Measurements from ENCODE around the gene ZNF598. TPM values are rescaled to one million over a fixed set of nuclear protein-coding genes. Genes with fewer than 3 reads are reported as not detected.

The ZNF598 gene
- total and polyA plus RNA-seq, 2 of the 13 experiments (the other 11 are each of a cell fraction or from before 2014, with no cell fraction given) = 13.5 to 14.2 TPM

DNA sequence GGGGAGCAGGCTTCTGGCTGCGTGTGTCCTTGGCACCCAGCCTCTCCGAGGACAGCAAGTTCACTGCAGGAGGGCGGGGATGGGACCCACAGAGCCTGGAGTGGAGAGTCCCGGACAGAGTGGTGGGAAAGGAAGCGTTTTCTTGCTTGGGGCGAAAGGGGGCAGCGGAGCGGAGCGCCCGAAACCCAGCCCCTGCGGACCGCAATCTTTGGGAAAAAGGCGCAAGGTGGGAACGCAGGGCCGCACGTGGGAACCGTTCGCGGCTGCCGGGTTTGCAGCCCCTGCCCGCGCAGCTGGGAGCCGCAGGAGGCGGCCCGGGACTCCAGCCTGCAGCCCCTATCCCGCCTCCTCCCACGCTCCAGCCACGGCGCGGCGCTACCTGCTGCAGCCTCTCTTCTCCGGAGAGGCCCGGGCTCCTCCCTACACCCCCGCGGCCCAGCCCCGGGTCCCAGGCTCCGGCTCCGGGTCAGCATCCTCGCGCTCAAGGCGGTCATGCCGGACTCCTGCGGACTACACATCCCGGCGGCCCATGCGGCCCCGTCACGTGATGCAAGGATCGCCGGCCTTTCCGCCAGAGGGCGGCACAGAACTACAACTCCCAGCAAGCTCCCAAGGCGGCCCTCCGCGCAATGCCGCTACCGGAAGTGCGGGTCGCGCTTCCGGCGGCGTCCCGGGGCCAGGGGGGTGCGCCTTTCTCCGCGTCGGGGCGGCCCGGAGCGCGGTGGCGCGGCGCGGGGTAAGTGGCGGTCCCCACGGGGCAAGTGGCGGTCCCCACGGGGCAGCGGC, 37.9 kb upstream of the ZNF598 start, which contains the start of the genes NTHL1 and TSC2 (continued):
- TF ChIP-seq IKZF4 (CRISPR knock-in tag; IDR thresholded peaks at IDR 0.05; ENCODE audit: borderline replicate concordance, low read depth, not compliant biosample characterization) (peak; percentile 50), YY1 (IDR thresholded peaks at IDR 0.05; ENCODE audit: insufficient read depth, insufficient replicate concordance, low read depth, low read length) (peak; percentile 92), SMYD3 (CRISPR knock-in tag; IDR thresholded peaks at IDR 0.05) (no peak), DPF2 (CRISPR knock-in tag; IDR thresholded peaks at IDR 0.05; ENCODE audit: borderline replicate concordance, low read depth) (no peak), ZNF777 (CRISPR knock-in tag; IDR thresholded peaks at IDR 0.05) (peak; percentile 82), ZNF781 (CRISPR knock-in tag; IDR thresholded peaks at IDR 0.05; ENCODE audit: borderline replicate concordance, not compliant biosample characterization) (peak; percentile 73), ZBTB1 (CRISPR knock-in tag; IDR thresholded peaks at IDR 0.05; ENCODE audit: borderline replicate concordance) (no peak), RFX5 (IDR thresholded peaks at IDR 0.05; ENCODE audit: low read depth, low read length) (0 out of 2 replicates have a peak, but pooled peaks have one; percentile 4), FOXA3 (CRISPR knock-in tag; IDR thresholded peaks at IDR 0.05) (peak; percentile 59; the same call in 1 of the 2 replicates), KDM1A (CRISPR knock-in tag; IDR thresholded peaks at IDR 0.05) (no peak), NAIF1 (CRISPR knock-in tag; IDR thresholded peaks at IDR 0.05; ENCODE audit: borderline replicate concordance) (peak; percentile 91; the same call in 1 of the 2 replicates), JUN (CRISPR knock-in tag; IDR thresholded peaks at IDR 0.05) (no peak), KDM3A (CRISPR knock-in tag; IDR thresholded peaks at IDR 0.05; ENCODE audit: low read depth) (peak; percentile 28; the same call in 1 of the 2 replicates), ZSCAN30 (CRISPR knock-in tag; IDR thresholded peaks at IDR 0.05) (no peak), PHF8 (CRISPR knock-in tag; IDR thresholded peaks at IDR 0.05) (peak; percentile 75), ZNF546 (CRISPR knock-in tag; conservative IDR thresholded peaks at IDR 0.05) (0 out of 2 replicates have a peak, but pooled peaks have one; percentile 49), GABPB1 (CRISPR knock-in tag; IDR thresholded peaks at IDR 0.05) (peak; percentile 97), ATF1 (CRISPR knock-in tag; IDR thresholded peaks at IDR 0.05) (no peak), POLR2G (IDR thresholded peaks at IDR 0.05; ENCODE audit: low read depth, low read length) (peak; percentile 57; the same call in 1 of the 2 replicates), RBFOX2 (IDR thresholded peaks at IDR 0.05; ENCODE audit: low read depth, low read length) (peak; percentile 85), HDAC6 (IDR thresholded peaks at IDR 0.05; ENCODE audit: low read depth, low read length) (no peak)
- TF ChIP-seq, protein P1, sequence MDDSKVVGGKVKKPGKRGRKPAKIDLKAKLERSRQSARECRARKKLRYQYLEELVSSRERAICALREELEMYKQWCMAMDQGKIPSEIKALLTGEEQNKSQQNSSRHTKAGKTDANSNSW (CRISPR knock-in tag; IDR thresholded peaks at IDR 0.05; ENCODE audit: borderline replicate concordance) = no peak
- TF ChIP-seq, protein P2, sequence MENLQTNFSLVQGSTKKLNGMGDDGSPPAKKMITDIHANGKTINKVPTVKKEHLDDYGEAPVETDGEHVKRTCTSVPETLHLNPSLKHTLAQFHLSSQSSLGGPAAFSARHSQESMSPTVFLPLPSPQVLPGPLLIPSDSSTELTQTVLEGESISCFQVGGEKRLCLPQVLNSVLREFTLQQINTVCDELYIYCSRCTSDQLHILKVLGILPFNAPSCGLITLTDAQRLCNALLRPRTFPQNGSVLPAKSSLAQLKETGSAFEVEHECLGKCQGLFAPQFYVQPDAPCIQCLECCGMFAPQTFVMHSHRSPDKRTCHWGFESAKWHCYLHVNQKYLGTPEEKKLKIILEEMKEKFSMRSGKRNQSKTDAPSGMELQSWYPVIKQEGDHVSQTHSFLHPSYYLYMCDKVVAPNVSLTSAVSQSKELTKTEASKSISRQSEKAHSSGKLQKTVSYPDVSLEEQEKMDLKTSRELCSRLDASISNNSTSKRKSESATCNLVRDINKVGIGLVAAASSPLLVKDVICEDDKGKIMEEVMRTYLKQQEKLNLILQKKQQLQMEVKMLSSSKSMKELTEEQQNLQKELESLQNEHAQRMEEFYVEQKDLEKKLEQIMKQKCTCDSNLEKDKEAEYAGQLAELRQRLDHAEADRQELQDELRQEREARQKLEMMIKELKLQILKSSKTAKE (CRISPR knock-in tag; IDR thresholded peaks at IDR 0.05; ENCODE audit: borderline replicate concordance) = peak; percentile 48; the same call in 1 of the 2 replicates
- TF ChIP-seq, protein P3, sequence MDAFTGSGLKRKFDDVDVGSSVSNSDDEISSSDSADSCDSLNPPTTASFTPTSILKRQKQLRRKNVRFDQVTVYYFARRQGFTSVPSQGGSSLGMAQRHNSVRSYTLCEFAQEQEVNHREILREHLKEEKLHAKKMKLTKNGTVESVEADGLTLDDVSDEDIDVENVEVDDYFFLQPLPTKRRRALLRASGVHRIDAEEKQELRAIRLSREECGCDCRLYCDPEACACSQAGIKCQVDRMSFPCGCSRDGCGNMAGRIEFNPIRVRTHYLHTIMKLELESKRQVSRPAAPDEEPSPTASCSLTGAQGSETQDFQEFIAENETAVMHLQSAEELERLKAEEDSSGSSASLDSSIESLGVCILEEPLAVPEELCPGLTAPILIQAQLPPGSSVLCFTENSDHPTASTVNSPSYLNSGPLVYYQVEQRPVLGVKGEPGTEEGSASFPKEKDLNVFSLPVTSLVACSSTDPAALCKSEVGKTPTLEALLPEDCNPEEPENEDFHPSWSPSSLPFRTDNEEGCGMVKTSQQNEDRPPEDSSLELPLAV (CRISPR knock-in tag; conservative IDR thresholded peaks at IDR 0.05; ENCODE audit: low read depth) = no peak
- TF ChIP-seq, protein P4, sequence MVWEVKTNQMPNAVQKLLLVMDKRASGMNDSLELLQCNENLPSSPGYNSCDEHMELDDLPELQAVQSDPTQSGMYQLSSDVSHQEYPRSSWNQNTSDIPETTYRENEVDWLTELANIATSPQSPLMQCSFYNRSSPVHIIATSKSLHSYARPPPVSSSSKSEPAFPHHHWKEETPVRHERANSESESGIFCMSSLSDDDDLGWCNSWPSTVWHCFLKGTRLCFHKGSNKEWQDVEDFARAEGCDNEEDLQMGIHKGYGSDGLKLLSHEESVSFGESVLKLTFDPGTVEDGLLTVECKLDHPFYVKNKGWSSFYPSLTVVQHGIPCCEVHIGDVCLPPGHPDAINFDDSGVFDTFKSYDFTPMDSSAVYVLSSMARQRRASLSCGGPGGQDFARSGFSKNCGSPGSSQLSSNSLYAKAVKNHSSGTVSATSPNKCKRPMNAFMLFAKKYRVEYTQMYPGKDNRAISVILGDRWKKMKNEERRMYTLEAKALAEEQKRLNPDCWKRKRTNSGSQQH (CRISPR knock-in tag; IDR thresholded peaks at IDR 0.05; ENCODE audit: low read depth) = peak; percentile 20

Measured in HepG2 (cell line).